HFF-Myc (cell line): ENCODE measurements around the gene RAG1.

Source experiments
- DNase-seq: peaks from one replicate; pipeline ENCODE4 v3.0.0-alpha.2; 2011; ENCODE audit warnings: low read depth; ENCODE audit errors: extremely low read depth
- H3K4me3 ChIP-seq: replicated peaks from 2 replicates; pipeline ENCODE4 v1.5.1; 2011; ENCODE audit warnings: low read depth, mild to moderate bottlenecking, control low read depth, low read length
- TF ChIP-seq, protein P1 (sequence below): IDR thresholded peaks from 2 replicates; pipeline ENCODE4 v1.5.1; 2012; ENCODE audit warnings: mild to moderate bottlenecking, low read depth, low read length, control low read depth; ENCODE audit errors: missing control alignments

The RAG1 gene

DNA sequence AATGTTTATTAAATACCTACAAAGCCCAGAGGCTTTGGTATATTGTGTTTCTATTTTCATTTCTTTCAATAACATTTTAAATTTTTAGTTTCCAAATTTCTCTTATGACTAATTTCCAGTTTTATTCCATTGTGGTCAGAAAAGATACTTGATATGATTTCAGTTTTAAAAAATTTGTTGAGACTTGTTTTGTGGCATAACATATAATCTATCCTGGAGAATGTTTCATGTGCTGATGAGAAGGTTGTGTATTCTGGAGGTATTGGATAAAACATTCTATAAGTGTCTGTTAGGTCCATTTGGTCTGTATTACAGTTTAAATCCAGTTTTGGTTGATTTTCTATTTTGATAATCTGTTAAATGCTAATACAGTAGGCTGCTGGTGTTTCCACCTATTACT lies 9.8 kb upstream of the RAG1 start:
- DNase-seq: no peak
- no peak overlapping the region for H3K4me3 ChIP-seq
- TF ChIP-seq, protein P1, sequence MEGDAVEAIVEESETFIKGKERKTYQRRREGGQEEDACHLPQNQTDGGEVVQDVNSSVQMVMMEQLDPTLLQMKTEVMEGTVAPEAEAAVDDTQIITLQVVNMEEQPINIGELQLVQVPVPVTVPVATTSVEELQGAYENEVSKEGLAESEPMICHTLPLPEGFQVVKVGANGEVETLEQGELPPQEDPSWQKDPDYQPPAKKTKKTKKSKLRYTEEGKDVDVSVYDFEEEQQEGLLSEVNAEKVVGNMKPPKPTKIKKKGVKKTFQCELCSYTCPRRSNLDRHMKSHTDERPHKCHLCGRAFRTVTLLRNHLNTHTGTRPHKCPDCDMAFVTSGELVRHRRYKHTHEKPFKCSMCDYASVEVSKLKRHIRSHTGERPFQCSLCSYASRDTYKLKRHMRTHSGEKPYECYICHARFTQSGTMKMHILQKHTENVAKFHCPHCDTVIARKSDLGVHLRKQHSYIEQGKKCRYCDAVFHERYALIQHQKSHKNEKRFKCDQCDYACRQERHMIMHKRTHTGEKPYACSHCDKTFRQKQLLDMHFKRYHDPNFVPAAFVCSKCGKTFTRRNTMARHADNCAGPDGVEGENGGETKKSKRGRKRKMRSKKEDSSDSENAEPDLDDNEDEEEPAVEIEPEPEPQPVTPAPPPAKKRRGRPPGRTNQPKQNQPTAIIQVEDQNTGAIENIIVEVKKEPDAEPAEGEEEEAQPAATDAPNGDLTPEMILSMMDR: no peak

DNA sequence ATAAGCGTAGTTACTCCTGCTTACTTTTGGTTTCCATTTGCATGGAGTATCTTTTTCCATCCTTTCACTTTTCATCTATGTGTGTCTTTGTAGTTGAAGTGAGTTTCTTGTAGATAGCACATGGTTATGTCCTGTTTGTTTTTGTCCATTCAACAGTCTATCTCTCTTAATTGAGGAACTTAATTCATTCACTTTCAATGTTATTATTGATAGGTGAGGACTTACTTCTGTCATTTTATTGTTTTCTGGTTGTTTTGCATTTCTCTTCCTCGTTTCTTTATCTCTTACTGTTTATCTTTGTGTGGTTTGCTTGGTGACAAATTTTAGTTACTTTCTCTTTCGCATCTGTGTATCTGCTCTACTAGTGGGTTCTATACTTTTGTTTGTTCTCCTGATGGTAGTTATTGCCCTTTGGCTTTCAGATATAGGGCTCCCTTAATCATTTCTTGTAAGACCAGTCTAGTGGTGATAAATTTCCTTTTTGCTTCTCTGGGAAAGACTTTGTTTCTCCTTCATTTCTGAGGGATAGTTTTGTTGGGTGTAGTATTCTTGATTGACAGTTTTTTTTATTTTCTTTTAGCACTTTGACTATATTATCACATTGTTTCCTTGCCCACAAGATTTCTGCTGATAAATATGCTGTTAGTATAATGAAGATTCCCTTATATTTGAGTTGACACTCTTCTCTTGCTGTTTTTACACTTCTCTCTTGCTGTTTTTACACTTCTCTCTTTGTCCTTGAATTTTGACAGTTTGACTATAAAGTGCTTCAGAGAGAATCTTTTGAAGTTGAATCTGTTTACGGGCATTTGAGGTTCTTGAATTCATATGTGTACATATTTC lies 9.0 kb upstream of the RAG1 start:
- TF ChIP-seq, protein P1: no peak
- no peak overlapping the region for H3K4me3 ChIP-seq
- DNase-seq: no peak

- H3K4me3 ChIP-seq: peak overlapping the region; percentile 20; the same call in 1 of the 2 replicates
- DNase-seq: peak; percentile 25
- TF ChIP-seq, protein P1: peak; percentile 66
These were observed 3.3 kb upstream of the RAG1 start for GRCh38 chr11:36564376-36565030.

DNA sequence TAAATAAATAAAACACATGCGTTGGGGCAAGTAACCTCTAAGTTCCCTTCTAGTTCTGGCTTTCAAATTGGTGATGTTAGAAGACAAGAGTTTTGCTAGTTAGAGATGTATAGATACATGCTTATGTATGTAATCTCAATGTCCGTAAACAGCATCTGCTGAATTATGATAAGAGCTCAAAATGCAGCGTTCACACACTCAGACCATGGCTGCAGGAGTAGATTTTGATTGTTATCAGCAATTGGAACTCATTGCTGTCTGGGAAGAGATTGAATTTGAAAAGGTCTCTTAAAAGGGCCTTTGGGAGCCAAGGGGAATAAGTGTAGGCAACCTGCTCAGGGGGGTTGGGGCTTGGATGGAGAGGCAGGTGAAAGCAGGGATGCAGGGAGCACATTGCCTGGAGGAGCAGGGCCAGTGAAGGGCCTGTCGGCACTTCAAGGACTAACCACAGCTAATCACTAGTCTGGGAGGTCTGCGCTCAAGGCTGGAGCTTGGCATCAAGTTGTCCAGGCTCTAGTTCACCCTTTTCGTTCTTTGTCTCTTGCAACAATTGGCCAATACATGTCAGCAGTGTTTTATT lies 2.7 kb upstream of the RAG1 start:
- no peak overlapping the region for H3K4me3 ChIP-seq
- no peak for DNase-seq
- TF ChIP-seq, protein P1: no peak

DNA sequence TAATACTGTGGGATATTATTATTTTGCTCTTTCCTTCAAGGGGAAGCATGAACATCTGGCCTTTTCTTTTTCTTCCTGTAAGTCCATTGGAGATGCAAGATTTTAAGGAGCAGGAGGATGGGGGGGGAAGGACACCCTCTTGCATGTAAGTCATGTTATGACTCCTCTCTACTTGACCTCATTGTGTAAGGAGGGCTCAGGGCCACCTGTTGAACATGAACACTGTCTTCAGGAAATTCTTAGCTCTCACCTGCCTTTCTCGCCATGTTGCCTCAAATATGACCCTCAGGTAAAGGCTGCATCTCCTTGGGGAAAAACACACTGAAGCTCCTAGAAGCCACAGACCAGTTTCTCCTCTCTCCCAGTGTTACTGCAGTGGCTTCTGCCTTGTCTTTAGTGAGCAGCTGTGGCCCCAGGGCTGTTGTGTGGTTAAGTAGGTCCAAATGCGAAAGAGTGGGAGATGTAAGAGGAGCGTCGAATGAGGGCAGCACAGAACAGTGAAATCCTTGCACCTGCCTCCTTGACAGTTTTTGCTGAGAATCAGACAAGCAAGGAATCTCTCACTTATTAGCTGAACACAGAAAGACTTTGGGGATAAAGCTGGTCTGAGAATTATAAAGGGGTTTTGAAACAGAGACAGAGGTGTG lies 1.3 kb upstream of the RAG1 start:
- TF ChIP-seq, protein P1: no peak
- DNase-seq: no peak
- H3K4me3 ChIP-seq: no peak overlapping the region

- TF ChIP-seq, protein P1: no peak
- no peak overlapping the region for H3K4me3 ChIP-seq
These were observed 1.3 kb downstream of the RAG1 start for GRCh38 chr11:36569095-36569494.

More at GRCh38 chr11:36569095-36569494, 1.3 kb downstream of the RAG1 start:
- DNase-seq: no peak
